ENCODE results near the gene KDF1. TPM values are rescaled to one million over a fixed set of nuclear protein-coding genes. Genes with fewer than 3 reads are reported as not detected.

Gene KDF1
- total and polyA plus RNA-seq, 2 of the 13 experiments (the other 11 are each of a cell fraction or from before 2014, with no cell fraction given): 1.9 to 4.9 TPM

DNA sequence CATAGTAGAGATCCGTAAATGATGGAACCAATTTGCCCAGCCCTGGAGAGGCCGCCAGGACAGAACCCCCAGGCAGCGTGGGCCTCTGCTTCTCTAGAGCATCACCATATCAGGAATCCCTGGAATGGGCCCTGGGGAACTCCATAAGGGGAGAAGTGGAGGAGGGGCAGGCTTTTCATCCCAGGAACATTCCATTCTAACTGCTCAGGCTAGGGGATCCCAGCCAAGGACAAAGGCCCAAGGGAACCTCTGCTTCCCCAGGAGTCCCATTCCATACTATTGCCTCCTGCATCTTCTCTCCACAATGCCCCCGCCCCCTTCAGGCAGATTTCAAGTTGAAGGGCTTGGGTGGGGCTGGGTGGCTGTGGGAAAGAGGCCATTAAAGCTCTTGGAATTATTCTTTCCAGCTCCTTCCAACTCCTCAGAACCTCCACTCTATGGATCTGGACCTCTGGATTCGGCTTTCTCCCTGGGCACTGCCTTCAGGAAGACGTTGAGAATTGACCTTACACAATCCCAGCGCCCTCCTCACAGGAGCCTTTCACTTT is 39.2 kb upstream of the KDF1 start (continued):
- TF ChIP-seq, protein P1, sequence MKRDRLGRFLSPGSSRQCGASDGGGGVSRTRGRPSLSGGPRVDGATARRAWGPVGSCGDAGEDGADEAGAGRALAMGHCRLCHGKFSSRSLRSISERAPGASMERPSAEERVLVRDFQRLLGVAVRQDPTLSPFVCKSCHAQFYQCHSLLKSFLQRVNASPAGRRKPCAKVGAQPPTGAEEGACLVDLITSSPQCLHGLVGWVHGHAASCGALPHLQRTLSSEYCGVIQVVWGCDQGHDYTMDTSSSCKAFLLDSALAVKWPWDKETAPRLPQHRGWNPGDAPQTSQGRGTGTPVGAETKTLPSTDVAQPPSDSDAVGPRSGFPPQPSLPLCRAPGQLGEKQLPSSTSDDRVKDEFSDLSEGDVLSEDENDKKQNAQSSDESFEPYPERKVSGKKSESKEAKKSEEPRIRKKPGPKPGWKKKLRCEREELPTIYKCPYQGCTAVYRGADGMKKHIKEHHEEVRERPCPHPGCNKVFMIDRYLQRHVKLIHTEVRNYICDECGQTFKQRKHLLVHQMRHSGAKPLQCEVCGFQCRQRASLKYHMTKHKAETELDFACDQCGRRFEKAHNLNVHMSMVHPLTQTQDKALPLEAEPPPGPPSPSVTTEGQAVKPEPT (CRISPR knock-in tag; IDR thresholded peaks at IDR 0.05; ENCODE audit: low read depth): no peak
- TF ChIP-seq RFX1 (IDR thresholded peaks at IDR 0.05) (no peak), ZNF549 (CRISPR knock-in tag; IDR thresholded peaks at IDR 0.05) (no peak), RNF2 (conservative IDR thresholded peaks at IDR 0.05; ENCODE audit: low read depth) (no peak), FOXA1 (IDR thresholded peaks at IDR 0.05) (no peak), FOXA1 (CRISPR knock-in tag; IDR thresholded peaks at IDR 0.05) (no peak), ZNF747 (CRISPR knock-in tag; IDR thresholded peaks at IDR 0.05; ENCODE audit: borderline replicate concordance) (no peak), ZKSCAN1 (IDR thresholded peaks at IDR 0.05; ENCODE audit: low read length) (no peak), MIXL1 (CRISPR knock-in tag; IDR thresholded peaks at IDR 0.05) (no peak), RBFOX2 (IDR thresholded peaks at IDR 0.05; ENCODE audit: low read depth, low read length) (peak; percentile 82), RXRB (CRISPR knock-in tag; IDR thresholded peaks at IDR 0.05; ENCODE audit: borderline replicate concordance) (0 out of 2 replicates have a peak, but pooled peaks have one; percentile 9), JUN (CRISPR knock-in tag; IDR thresholded peaks at IDR 0.05) (no peak), ZNF343 (CRISPR knock-in tag; IDR thresholded peaks at IDR 0.05) (no peak), RFX3 (CRISPR knock-in tag; IDR thresholded peaks at IDR 0.05) (no peak)
- TF ChIP-seq, protein P2, sequence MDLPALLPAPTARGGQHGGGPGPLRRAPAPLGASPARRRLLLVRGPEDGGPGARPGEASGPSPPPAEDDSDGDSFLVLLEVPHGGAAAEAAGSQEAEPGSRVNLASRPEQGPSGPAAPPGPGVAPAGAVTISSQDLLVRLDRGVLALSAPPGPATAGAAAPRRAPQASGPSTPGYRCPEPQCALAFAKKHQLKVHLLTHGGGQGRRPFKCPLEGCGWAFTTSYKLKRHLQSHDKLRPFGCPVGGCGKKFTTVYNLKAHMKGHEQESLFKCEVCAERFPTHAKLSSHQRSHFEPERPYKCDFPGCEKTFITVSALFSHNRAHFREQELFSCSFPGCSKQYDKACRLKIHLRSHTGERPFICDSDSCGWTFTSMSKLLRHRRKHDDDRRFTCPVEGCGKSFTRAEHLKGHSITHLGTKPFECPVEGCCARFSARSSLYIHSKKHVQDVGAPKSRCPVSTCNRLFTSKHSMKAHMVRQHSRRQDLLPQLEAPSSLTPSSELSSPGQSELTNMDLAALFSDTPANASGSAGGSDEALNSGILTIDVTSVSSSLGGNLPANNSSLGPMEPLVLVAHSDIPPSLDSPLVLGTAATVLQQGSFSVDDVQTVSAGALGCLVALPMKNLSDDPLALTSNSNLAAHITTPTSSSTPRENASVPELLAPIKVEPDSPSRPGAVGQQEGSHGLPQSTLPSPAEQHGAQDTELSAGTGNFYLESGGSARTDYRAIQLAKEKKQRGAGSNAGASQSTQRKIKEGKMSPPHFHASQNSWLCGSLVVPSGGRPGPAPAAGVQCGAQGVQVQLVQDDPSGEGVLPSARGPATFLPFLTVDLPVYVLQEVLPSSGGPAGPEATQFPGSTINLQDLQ (CRISPR knock-in tag; IDR thresholded peaks at IDR 0.05): no peak
- TF ChIP-seq, protein P3, sequence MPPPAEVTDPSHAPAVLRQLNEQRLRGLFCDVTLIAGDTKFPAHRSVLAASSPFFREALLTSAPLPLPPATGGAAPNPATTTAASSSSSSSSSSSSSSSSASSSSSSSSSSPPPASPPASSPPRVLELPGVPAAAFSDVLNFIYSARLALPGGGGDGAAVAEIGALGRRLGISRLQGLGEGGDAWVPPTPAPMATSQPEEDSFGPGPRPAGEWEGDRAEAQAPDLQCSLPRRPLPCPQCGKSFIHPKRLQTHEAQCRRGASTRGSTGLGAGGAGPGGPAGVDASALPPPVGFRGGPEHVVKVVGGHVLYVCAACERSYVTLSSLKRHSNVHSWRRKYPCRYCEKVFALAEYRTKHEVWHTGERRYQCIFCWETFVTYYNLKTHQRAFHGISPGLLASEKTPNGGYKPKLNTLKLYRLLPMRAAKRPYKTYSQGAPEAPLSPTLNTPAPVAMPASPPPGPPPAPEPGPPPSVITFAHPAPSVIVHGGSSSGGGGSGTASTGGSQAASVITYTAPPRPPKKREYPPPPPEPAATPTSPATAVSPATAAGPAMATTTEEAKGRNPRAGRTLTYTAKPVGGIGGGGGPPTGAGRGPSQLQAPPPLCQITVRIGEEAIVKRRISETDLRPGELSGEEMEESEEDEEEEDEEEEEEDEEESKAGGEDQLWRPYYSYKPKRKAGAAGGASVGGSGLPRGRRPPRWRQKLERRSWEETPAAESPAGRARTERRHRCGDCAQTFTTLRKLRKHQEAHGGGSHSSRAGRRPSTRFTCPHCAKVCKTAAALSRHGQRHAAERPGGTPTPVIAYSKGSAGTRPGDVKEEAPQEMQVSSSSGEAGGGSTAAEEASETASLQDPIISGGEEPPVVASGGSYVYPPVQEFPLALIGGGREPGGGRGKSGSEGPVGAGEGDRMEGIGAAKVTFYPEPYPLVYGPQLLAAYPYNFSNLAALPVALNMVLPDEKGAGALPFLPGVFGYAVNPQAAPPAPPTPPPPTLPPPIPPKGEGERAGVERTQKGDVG (CRISPR knock-in tag; IDR thresholded peaks at IDR 0.05; ENCODE audit: borderline replicate concordance): no peak
- TF ChIP-seq, protein P4, sequence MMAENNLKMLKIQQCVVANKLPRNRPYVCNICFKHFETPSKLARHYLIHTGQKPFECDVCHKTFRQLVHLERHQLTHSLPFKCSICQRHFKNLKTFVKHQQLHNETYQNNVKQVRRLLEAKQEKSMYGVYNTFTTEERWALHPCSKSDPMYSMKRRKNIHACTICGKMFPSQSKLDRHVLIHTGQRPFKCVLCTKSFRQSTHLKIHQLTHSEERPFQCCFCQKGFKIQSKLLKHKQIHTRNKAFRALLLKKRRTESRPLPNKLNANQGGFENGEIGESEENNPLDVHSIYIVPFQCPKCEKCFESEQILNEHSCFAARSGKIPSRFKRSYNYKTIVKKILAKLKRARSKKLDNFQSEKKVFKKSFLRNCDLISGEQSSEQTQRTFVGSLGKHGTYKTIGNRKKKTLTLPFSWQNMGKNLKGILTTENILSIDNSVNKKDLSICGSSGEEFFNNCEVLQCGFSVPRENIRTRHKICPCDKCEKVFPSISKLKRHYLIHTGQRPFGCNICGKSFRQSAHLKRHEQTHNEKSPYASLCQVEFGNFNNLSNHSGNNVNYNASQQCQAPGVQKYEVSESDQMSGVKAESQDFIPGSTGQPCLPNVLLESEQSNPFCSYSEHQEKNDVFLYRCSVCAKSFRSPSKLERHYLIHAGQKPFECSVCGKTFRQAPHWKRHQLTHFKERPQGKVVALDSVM (CRISPR knock-in tag; IDR thresholded peaks at IDR 0.05): no peak
- TF ChIP-seq, protein P5, sequence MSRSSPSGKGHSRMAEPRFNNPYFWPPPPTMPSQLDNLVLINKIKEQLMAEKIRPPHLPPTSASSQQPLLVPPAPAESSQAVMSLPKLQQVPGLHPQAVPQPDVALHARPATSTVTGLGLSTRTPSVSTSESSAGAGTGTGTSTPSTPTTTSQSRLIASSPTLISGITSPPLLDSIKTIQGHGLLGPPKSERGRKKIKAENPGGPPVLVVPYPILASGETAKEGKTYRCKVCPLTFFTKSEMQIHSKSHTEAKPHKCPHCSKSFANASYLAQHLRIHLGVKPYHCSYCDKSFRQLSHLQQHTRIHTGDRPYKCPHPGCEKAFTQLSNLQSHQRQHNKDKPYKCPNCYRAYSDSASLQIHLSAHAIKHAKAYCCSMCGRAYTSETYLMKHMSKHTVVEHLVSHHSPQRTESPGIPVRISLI (CRISPR knock-in tag; IDR thresholded peaks at IDR 0.05; ENCODE audit: borderline replicate concordance): no peak
